Caco-2 (cell line): ENCODE results near the gene IRF2. TPM values are rescaled to one million over a fixed set of nuclear protein-coding genes. Genes with fewer than 3 reads are reported as not detected.
"Not testable (repeated sequence)": the region's sequence is repeated elsewhere in the genome, so short reads cannot be mapped to it uniquely, and the experiment has no call there.

Source experiments
- BruUV-seq: library from RNA; stranded (reverse); fragments of 400-500 nt; replicated peaks from 2 replicates; lab custom pipeline; 2021; lab: Mats Ljungman, UMichigan
- CTCF ChIA-PET: fragments of 300-600 bp; sonication (Branson Sonifier 250); formaldehyde crosslinking; loops from one replicate; lab custom pipeline; 2022; ENCODE audit warnings: antibody characterized with exemption; lab: Charles Lee
- POLR2A ChIA-PET: fragments of 300-600 bp; sonication (Branson Sonifier 250); formaldehyde crosslinking; loops from one replicate; lab custom pipeline; 2022; ENCODE audit warnings: antibody characterized with exemption; lab: Charles Lee
- DNase-seq, 2 experiments: peaks; one replicate each; pipeline versions ENCODE4 v3.0.0 to v3.0.0-alpha.2; 2020 to 2022
- H3K27me3 ChIP-seq: replicated peaks from 2 replicates; pipeline ENCODE4 v1.6.0; 2011; ENCODE audit warnings: low read length; ENCODE audit not compliant: control insufficient read depth, insufficient read depth
- H3K36me3 ChIP-seq: 2 replicates; pipeline ENCODE4 v1.5.1; 2011; ENCODE audit warnings: low read length; ENCODE audit not compliant: control insufficient read depth, insufficient read depth
- H3K4me1 ChIP-seq: fragments of 250-450 bp; sonication (Bioruptor Pico); 2 replicates; pipeline ENCODE4 v1.5.1; 2020; ENCODE audit warnings: mild to moderate bottlenecking
- H3K4me3 ChIP-seq: 2 replicates; pipeline ENCODE4 v1.5.1; 2011; ENCODE audit warnings: low read depth, mild to moderate bottlenecking, control low read depth, low read length
- H3K9me3 ChIP-seq: fragments of 250-450 bp; sonication (Bioruptor Pico); 2 replicates; pipeline ENCODE4 v1.5.1; 2020; ENCODE audit warnings: mild to moderate bottlenecking, moderate library complexity
- H3K27ac Mint-ChIP-seq: one replicate; pipeline ENCODE4 v1.8.0; 2022; ENCODE audit warnings: mixed read lengths; ENCODE audit not compliant: unreplicated experiment
- H3K27me3 Mint-ChIP-seq: one replicate; pipeline ENCODE4 v1.8.0; 2022; ENCODE audit warnings: mixed read lengths; ENCODE audit not compliant: insufficient read depth, unreplicated experiment
- H3K36me3 Mint-ChIP-seq: one replicate; pipeline ENCODE4 v1.8.0; 2022; ENCODE audit warnings: mild to moderate bottlenecking, mixed read lengths; ENCODE audit not compliant: insufficient read depth, unreplicated experiment
- H3K4me1 Mint-ChIP-seq: one replicate; pipeline ENCODE4 v1.8.0; 2022; ENCODE audit warnings: low read depth, mixed read lengths; ENCODE audit not compliant: unreplicated experiment
- H3K4me3 Mint-ChIP-seq: one replicate; pipeline ENCODE4 v1.8.0; 2022; ENCODE audit warnings: mild to moderate bottlenecking, moderate library complexity, mixed read lengths; ENCODE audit not compliant: unreplicated experiment
- H3K9me3 Mint-ChIP-seq: one replicate; pipeline ENCODE4 v1.8.0; 2022; ENCODE audit warnings: mixed read lengths; ENCODE audit not compliant: unreplicated experiment
- intact Hi-C: fragments of 100-400 bp; cut with micrococcal nuclease; formaldehyde crosslinking; loops from one replicate; pipeline ENCODE4 v1.10.0; 2022; ENCODE audit not compliant: unreplicated experiment
- total RNA-seq: library from RNA; stranded (reverse); gene quantifications from 2 replicates; pipeline ENCODE4 v1.2.3, GENCODE V29; 2022
- TF ChIP-seq, protein P1 (sequence below), 2 experiments: fragments of 200-600 bp in 1 of 2; IDR thresholded peaks; 1 replicate in 1 of 2; 2 replicates in 1 of 2; pipeline versions ENCODE4 v1.5.1 to v1.8.0; 2011 to 2022; ENCODE audit warnings: antibody characterized with exemption in 1 of 2, control low read depth in 1 of 2, inconsistent platforms in 1 of 2, low read depth in 1 of 2, low read length in 1 of 2, mild to moderate bottlenecking in 1 of 2, moderate library complexity in 1 of 2; ENCODE audit not compliant: insufficient read depth in 1 of 2, severe bottlenecking in 1 of 2, unreplicated experiment in 1 of 2

IRF2 gene
- total RNA-seq, 1 experiment from 2014 or later, result 9.2 TPM

DNA sequence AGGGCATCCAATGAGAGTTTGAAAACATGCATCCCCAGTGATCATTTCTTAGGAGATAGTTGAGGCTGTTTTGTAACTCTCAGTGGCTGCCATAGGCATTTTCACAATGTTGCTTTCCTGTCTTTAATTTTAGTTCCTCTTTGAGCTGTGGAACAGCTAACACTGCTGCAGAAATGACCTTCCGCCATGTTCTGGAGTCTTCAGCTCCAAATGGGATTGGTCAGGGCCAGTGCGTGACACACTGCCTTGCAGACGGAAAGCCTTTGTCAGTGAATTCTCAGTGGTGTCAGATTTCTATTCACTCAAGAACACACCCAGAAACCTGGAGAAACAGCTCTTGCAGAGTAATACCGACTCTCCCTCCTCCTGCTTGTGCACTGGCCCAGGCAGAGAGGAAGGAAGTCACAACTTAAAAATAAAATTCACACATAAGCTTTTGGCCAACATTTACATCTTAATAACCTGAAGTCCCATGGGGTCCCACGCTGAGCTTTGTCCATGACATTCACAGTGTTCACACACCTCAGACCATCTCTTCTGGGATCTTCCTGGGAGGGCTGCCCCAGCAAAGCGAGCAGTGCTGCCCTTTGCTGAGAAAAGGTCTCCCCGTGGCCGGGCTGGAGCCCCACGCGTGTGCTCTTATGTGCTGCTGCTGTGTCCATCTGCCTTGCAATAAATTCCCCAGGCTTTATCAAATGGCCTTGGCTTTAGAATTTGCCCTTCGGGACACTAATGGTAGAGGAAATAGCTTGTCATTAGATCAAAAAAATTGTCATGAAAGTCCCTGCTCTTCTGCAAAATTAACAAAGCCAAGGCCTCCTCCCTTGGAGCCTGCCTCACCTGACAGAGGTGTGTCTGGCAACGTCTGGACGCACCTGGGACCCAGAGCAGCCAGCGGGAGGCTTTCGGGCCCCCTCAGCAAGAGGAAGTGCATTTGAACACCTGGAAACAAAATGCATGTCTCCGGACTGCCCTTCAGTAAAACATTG is 126.8 kb downstream of the IRF2 start:
- Histone ChIP-seq H3K4me1 (peaks cover 36% of the 10 kb centered on the region), H3K4me3 (no peak overlapping the region), H3K27me3 (no peaks in the 10 kb centered on the region), H3K9me3 (no peaks in the 10 kb centered on the region), H3K36me3 (no peaks in the 10 kb centered on the region)
- H3K9me3 Mint-ChIP-seq, result no peaks in the 10 kb centered on the region
- H3K4me1 Mint-ChIP-seq, result peaks cover 42% of the 10 kb centered on the region
- TF ChIP-seq, protein P1, sequence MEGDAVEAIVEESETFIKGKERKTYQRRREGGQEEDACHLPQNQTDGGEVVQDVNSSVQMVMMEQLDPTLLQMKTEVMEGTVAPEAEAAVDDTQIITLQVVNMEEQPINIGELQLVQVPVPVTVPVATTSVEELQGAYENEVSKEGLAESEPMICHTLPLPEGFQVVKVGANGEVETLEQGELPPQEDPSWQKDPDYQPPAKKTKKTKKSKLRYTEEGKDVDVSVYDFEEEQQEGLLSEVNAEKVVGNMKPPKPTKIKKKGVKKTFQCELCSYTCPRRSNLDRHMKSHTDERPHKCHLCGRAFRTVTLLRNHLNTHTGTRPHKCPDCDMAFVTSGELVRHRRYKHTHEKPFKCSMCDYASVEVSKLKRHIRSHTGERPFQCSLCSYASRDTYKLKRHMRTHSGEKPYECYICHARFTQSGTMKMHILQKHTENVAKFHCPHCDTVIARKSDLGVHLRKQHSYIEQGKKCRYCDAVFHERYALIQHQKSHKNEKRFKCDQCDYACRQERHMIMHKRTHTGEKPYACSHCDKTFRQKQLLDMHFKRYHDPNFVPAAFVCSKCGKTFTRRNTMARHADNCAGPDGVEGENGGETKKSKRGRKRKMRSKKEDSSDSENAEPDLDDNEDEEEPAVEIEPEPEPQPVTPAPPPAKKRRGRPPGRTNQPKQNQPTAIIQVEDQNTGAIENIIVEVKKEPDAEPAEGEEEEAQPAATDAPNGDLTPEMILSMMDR (IDR thresholded peaks at IDR 0.05; ENCODE audit: insufficient read depth in 1 of 2, low read depth in 1 of 2, low read length in 1 of 2, severe bottlenecking in 1 of 2, unreplicated experiment in 1 of 2), result no peak
- peak overlapping the region; percentile 94 for H3K27ac Mint-ChIP-seq
- no peaks in the 10 kb centered on the region for H3K27me3 Mint-ChIP-seq
- CTCF ChIA-PET, result interaction anchor here (0.6 to 1.1 kb wide), 4 partner anchors 17 to 399 kb away, joined by 3 to 7 read pairs (median 4); no protein-coding TSS in a partner anchor
- intact Hi-C loops, result loop anchor here (1.0 to 2.0 kb wide), 8 partner anchors 17 to 191 kb away; partner anchors contain the start of gene IRF2
- peak overlapping the region; percentile 71 for H3K4me3 Mint-ChIP-seq
- POLR2A ChIA-PET, result interaction anchor here (0.5 to 1.7 kb wide), 4 partner anchors 17 to 190 kb away, joined by 4 to 11 read pairs (median 5); partner anchors contain the start of gene IRF2
- peak in 1 of 2 experiments; percentile 29 for DNase-seq
- no TSS peak for BruUV-seq
- H3K36me3 Mint-ChIP-seq, result peaks cover 6% of the 10 kb centered on the region

- peaks cover 6% of the 10 kb centered on the region for H3K36me3 Mint-ChIP-seq
- CTCF ChIA-PET, result no interaction called here
- DNase-seq, result no peak
- no peak overlapping the region for H3K4me3 ChIP-seq
- TF ChIP-seq, protein P1 (IDR thresholded peaks at IDR 0.05; ENCODE audit: insufficient read depth in 1 of 2, low read depth in 1 of 2, low read length in 1 of 2, severe bottlenecking in 1 of 2, unreplicated experiment in 1 of 2), result no peak
- BruUV-seq, result no TSS peak
- H3K4me3 Mint-ChIP-seq, result no peak overlapping the region
- H3K27me3 ChIP-seq, result no peaks in the 10 kb centered on the region
- intact Hi-C loops, result no loop called here
- H3K36me3 ChIP-seq, result no peaks in the 10 kb centered on the region
- no peaks in the 10 kb centered on the region for H3K9me3 Mint-ChIP-seq
- peak overlapping the region; percentile 94 for H3K27ac Mint-ChIP-seq
- peaks cover 42% of the 10 kb centered on the region for H3K4me1 Mint-ChIP-seq
- peaks cover 36% of the 10 kb centered on the region for H3K4me1 ChIP-seq
- H3K27me3 Mint-ChIP-seq, result no peaks in the 10 kb centered on the region
- POLR2A ChIA-PET, result no interaction called here
- no peaks in the 10 kb centered on the region for H3K9me3 ChIP-seq
These were observed 127.7 kb downstream of the IRF2 start for GRCh38 chr4:184346682-184347081.

- H3K27me3 Mint-ChIP-seq, H3K9me3 ChIP-seq, H3K4me3 ChIP-seq, POLR2A ChIA-PET, H3K9me3 Mint-ChIP-seq, intact Hi-C loops, H3K36me3 ChIP-seq, BruUV-seq, DNase-seq, H3K27me3 ChIP-seq, H3K4me3 Mint-ChIP-seq, H3K36me3 Mint-ChIP-seq, CTCF ChIA-PET: not testable (repeated sequence)
- peak overlapping the region; percentile 94 for H3K27ac Mint-ChIP-seq
- peaks cover 42% of the 10 kb centered on the region for H3K4me1 Mint-ChIP-seq
- H3K4me1 ChIP-seq, result peaks cover 36% of the 10 kb centered on the region
These were observed 128.1 kb downstream of the IRF2 start for GRCh38 chr4:184346273-184346672.
